NCI-H2227 (cell line): ENCODE measurements around the gene RFTN1.

Source experiments
- DNase-seq: peaks from one replicate; lab custom pipeline; 2025; ENCODE audit not compliant: unreplicated experiment; lab: John Stamatoyannopoulos, UW

Gene RFTN1

DNA sequence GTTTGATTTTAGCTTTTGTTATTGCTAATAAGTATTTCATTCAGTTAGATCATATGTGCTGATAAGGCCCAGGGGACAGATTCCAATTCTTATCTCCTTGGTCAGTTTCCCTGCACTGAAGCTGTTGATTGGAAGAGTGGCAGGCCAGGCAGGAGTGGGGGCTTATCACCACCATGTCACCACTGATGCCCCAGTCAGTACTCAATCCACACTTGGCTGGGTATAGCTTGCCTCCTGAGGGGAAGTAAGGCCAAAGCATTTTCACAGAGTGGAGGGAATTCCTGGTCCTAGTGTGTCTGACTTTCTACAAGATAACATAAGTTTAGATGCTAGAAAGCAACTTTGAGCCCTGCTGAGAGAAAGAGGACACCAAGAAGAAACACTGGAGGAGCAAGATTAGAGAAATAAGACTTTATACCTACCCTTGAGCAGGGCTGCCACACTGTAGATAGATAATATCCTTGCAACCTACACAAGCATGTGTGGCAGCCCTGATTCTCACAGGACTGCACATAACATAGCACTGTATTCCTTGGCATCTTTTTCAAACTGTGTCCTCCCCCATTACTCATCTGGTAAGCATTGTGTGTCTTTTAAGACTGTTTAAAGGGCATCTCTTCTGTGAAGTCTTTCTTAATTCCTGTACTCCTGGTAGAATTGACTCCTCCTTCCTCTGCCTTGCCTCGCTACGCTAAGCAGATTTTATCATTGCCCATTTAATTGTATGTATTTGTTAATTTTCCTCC, 224.2 kb downstream of the RFTN1 start:
- no peak for DNase-seq

DNA sequence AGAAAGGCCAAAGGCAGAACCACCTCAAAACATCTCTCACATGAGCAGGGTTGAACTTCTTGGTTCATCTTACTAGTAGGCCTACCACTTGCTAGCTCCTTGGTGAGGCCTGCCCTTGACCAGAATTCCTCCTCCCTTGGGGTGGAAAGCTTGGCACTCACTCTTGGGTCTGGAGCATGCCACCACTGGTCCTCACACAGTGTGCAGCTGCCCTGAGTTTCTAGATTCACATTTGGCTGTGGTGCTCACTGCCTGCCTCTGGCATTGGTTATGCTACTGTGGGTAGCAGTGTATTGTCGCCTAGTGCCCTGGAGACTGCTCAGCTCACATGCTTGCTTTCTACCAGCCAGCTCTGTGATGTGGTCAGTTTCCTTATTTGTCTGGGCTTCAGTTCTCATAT, 224.8 kb downstream of the RFTN1 start:
- no peak for DNase-seq

- no peak for DNase-seq
Observed at GRCh38 chr3:16286751-16287543, 226.6 kb downstream of the RFTN1 start.

DNA sequence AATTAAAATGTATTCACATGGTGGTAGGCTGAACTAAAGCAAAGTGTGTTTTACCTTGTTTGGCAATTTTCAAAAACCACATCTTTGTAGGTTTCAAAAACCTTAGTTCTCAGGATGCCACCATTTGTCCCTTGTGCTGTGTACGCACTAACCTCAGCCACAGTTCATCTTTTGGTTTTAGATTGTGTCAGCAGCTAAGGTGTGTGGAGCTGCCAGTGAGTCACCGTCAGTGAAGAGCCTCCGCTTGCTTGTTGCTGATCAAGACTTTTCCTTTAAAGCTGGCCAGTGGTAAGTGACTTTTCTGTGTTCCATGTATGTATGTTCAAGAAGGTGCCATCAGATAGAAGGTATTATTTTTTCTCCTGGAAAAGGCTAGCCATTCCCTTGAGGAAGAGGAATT, 227.3 kb downstream of the RFTN1 start:
- DNase-seq, result no peak

GRCh38 chr3:16284633-16285032, 228.9 kb downstream of the RFTN1 start:
- DNase-seq, result no peak

DNA sequence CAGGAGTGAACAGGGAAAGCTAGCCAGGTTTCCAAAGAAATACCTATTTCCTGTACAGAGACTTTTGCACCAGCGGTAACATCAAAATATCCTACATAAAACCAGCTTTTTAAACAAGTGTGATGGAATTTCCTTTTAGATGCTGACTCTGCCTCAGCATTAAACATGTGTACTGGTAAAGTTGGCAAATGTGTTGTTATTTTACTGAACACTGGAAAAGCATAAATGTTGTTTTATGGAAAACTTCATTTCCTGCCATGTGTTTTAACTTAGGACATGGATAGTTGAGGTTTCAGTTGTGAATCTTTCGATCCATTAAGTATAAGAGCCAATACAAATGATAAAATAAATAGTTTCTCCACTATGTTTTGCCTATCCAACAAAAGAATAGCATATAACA, 232.8 kb downstream of the RFTN1 start:
- no peak for DNase-seq

DNA sequence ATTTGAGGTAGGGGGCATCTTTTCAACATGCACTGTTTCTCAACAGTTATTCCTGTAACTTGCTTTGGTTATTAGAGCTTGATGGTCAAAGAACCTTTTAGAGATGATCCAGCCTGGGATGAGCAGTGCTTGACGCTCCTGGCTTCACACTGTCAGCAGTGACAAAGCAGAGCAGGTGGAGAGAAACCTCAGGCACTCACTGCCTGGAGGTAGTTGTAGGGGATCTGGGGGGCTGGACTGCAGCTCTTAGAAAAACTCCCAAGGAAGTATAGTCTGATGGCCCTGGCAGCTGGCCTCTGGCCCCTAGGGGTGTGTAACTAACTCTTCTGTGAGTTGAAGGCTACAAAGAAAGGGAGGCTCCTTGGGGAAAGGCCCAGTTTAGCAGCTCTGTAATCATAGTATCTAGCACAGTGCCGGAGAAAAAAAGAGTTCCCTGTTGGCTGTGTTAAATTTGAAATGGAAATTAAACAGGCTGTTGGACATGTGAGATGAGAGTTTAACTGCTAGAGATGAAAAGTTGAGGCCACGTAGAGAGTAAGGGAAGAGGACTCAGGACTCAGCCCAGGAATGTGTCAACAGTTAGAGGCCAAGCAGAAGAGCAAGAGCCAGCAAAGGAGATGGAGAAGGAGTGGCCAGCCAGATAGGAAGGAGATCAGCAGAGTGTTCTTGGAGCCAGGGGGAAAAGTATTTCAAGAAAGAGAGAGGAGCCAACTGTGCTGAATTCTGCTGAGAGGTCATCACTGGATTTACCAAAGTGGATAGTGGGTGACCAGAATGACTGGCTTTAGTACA, 234.3 kb downstream of the RFTN1 start:
- no peak for DNase-seq

- no peak for DNase-seq
Observed at GRCh38 chr3:16277471-16277870, 236.0 kb downstream of the RFTN1 start.

- no peak for DNase-seq
Observed at GRCh38 chr3:16273867-16274266, 239.6 kb downstream of the RFTN1 start.

DNA sequence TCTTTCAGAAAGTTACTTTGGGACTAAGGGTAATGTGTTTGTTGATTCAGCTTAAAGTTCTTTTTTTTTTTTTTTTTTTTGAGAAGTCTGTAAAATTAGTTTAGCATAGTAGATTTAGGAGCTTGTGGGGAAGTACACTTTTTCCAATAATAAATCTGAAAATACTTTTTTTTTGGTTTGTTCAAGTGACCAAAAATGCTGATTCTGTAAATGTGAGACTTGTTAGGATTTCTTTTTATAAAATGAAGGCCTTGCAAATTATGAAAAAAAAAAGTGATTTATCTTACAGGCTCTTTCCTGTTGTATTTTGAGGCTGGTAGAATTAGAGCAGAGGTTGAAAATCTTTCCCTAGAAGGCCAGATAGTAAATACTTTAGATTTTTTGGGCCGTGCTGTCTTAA, 240.9 kb downstream of the RFTN1 start:
- DNase-seq, result no peak

DNA sequence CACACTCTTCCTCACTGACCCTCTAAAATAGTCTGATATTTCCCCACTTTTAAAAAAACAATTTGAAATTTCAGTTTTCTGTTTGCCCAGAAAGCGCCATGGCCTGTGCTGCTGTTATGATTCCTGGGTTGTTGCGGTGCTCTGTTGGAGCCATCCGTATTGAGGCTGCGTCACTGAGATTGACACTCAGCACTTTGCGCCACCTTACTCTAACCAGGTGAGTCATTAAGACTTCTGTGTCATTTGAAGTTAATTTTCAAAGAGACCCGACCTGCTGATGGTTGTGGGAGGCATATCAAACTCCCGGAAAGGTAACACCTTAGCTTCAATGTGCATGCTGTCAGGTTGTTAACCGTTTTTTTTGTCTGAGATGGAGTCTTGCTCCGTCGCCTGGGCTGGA, 242.6 kb downstream of the RFTN1 start:
- no peak for DNase-seq

DNA sequence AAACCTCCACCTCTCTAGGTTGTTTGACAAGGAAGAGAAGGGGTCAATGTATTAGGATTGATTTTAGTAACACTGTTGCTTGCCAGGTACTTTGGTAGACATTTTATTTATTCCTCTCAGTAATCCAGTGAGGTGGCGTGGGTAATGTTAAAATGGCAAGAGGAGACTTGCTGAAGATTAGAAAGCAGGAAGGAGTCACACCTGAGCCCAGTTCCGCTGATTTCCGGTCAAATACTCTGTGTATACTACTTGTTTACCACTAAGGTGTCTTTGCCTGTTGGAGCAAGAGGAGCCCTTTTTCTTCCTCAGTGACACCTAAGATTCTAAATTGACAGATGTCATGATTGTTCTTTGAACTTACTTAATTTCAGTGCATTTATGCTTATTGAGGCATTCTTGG, 246.8 kb downstream of the RFTN1 start:
- no peak for DNase-seq
